ENCODE data around the gene PRRG1. TPM values are rescaled to one million over a fixed set of nuclear protein-coding genes. Genes with fewer than 3 reads are reported as not detected.
"Not testable (repeated sequence)": the region's sequence is repeated elsewhere in the genome, so short reads cannot be mapped to it uniquely, and the experiment has no call there.

The PRRG1 gene
- total RNA-seq, 1 donor from 2014 or later: 12.9 TPM

DNA sequence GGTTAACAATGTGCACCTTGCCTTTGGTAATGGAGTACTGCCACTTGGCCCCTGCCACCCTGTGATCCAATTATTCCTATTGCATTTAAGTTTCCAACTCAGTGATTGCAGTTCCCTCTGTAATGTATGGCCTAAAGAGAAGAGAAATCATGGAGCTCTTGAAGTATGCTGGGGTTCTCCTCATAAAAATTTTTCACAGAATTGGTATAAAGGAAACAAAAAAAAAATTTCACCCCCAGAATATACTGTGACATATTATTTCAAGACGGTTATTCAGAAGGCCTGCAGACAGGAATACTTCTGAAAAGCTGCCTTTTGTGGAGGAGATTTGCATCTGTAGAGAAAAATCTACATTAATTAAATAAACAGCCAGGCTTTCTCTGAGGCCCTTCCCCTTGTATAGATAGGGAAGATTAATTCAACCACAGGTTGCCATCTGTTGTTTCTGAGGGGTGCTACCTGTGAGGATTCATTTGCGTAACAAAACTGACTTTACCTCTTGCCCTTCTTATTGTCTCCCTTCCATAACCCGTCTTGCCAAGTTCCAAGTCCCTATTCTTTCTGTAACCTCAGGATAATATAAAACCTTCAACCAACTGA is 127.5 kb downstream of the PRRG1 start:
- Histone ChIP-seq H3K4me1 (no peaks in the 10 kb centered on the region), H3K36me3 (no peaks in the 10 kb centered on the region), H3K4me3 (no peak overlapping the region), H3K27ac (replicated peaks) (no peak overlapping the region), H3K27me3 (ENCODE audit: low read depth) (no peaks in the 10 kb centered on the region), H3K9me3 (replicated peaks) (no peaks in the 10 kb centered on the region)
- DNase-seq: no peak
- TF ChIP-seq, protein P1, sequence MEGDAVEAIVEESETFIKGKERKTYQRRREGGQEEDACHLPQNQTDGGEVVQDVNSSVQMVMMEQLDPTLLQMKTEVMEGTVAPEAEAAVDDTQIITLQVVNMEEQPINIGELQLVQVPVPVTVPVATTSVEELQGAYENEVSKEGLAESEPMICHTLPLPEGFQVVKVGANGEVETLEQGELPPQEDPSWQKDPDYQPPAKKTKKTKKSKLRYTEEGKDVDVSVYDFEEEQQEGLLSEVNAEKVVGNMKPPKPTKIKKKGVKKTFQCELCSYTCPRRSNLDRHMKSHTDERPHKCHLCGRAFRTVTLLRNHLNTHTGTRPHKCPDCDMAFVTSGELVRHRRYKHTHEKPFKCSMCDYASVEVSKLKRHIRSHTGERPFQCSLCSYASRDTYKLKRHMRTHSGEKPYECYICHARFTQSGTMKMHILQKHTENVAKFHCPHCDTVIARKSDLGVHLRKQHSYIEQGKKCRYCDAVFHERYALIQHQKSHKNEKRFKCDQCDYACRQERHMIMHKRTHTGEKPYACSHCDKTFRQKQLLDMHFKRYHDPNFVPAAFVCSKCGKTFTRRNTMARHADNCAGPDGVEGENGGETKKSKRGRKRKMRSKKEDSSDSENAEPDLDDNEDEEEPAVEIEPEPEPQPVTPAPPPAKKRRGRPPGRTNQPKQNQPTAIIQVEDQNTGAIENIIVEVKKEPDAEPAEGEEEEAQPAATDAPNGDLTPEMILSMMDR (IDR thresholded peaks at IDR 0.05; ENCODE audit: borderline replicate concordance): no peak
- intact Hi-C loops (cut with micrococcal nuclease): no loop called here

DNA sequence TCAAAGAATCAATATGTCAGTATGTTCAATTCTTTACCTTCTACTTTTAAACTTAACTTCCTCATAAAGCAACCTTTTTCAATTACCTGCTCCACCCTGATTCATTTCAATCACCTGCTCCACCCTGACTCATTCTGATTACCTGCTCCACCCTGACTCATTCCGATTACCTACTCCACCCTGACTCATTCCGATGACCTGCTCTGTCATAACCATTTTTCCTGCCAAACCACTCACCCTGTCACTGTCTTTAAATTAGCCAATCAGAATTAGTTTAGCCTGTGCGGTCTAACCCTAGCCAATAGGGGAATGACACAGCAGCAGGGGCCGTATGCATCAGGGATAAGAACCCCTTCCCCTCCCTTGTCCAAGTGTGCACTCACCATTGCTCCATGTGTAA is 135.2 kb downstream of the PRRG1 start:
- H3K9me3 ChIP-seq (replicated peaks); H3K36me3 ChIP-seq; H3K27ac ChIP-seq (replicated peaks); H3K4me3 ChIP-seq; DNase-seq; H3K27me3 ChIP-seq (ENCODE audit: low read depth); intact Hi-C loops (cut with micrococcal nuclease); H3K4me1 ChIP-seq: not testable (repeated sequence)

DNA sequence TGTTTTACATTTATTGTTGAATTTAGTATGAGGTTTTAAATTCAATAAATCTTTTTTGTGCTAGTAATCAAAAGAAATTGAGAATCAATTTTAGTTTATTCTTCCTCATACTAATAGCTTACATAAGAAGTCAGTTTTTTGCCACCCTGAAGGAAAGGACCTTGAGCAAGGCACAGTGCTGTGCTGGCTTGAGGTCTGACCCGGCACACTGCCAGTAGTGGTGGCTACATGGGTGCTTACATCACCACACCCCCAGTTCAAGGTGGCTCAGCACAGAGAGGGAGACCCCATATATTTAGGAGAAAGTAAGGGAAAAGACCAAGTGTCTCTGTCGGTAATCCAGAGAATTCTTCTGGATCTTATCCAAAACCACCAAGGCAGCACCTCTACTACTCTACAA is 136.3 kb downstream of the PRRG1 start:
- no peak overlapping the region for H3K27ac ChIP-seq (replicated peaks)
- no peaks in the 10 kb centered on the region for H3K27me3 ChIP-seq (ENCODE audit: low read depth)
- intact Hi-C loops (cut with micrococcal nuclease): no loop called here

DNA sequence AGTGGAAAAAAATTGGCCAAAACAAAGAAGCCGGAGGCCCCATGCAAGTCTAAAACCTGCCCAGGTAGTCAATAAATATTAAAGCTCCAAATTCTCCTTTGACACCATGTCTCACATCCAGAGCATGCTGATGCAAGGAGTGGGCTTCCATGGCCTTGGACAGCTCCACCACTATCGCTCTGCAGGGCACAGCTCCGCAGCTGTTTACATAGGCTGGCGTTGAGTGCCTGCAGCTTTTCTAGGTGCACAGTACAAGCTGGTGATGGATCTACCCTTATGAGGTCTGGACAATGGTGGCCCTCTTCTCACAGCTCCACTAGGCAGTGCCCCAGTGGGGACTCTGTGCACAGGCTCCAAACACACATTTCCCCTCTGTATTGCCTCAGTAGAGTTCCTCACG is 138.1 kb downstream of the PRRG1 start:
- H3K27me3 ChIP-seq (ENCODE audit: low read depth): no peaks in the 10 kb centered on the region
- no peaks in the 10 kb centered on the region for H3K9me3 ChIP-seq (replicated peaks)
- no peaks in the 10 kb centered on the region for H3K36me3 ChIP-seq
- no peaks in the 10 kb centered on the region for H3K4me1 ChIP-seq
- no peak for DNase-seq
- no peak overlapping the region for H3K27ac ChIP-seq (replicated peaks)
- no peak overlapping the region for H3K4me3 ChIP-seq
- TF ChIP-seq, protein P1 (IDR thresholded peaks at IDR 0.05; ENCODE audit: borderline replicate concordance): no peak
- intact Hi-C loops (cut with micrococcal nuclease): no loop called here

More for the DNA sequence above, 136.3 kb downstream of the PRRG1 start:
- TF ChIP-seq, protein P1 (IDR thresholded peaks at IDR 0.05; ENCODE audit: borderline replicate concordance): no peak
- Histone ChIP-seq H3K4me1 (no peaks in the 10 kb centered on the region), H3K36me3 (no peaks in the 10 kb centered on the region), H3K4me3 (no peak overlapping the region), H3K9me3 (replicated peaks) (no peaks in the 10 kb centered on the region)
- DNase-seq: no peak

DNA sequence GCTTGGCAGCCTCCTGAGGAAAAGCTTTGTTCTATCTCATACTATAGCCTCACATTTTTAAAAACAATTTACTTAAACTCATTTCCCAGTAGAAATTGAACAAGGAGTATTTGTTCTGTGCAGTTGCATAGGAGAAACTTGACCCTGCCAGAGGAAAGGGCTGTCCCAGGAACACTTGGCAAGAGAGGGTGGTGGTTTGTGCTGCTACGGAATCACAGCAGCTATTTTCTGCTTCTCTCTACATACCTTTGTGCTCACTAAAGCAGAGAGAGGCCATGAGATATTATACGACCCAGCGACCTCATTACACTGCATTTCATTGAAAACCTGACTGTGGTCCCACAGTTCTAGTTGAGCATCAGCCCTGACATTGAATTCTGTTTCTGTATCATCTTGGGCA is 139.2 kb downstream of the PRRG1 start:
- Histone ChIP-seq H3K27me3 (ENCODE audit: low read depth) (no peaks in the 10 kb centered on the region), H3K4me1 (no peaks in the 10 kb centered on the region), H3K27ac (replicated peaks) (no peak overlapping the region), H3K36me3 (no peaks in the 10 kb centered on the region), H3K4me3 (no peak overlapping the region), H3K9me3 (replicated peaks) (no peaks in the 10 kb centered on the region)
- no peak for DNase-seq
- TF ChIP-seq, protein P1 (IDR thresholded peaks at IDR 0.05; ENCODE audit: borderline replicate concordance): no peak
- intact Hi-C loops (cut with micrococcal nuclease): no loop called here

DNA sequence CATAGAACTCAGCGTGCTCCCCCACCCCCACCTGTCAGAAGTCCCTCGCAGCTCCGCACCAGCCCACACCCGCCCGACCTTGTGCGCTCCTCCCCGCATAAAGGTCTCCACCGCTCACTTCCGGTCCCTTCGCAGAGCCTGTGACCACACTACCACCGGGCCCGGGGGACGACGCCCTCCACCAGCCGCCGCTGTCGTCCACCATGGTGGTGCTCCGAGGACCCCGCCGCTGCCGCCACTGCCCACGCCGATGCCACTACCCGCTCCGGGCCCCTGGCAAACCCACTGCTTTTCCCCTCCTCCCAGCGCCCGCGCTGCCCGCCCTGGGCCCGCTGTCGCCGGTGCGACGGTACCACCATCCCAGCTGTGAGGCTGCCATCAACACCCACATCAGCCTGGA is 142.5 kb downstream of the PRRG1 start:
- Histone ChIP-seq H3K4me1 (no peaks in the 10 kb centered on the region), H3K27ac (replicated peaks) (no peak overlapping the region), H3K36me3 (no peaks in the 10 kb centered on the region), H3K27me3 (ENCODE audit: low read depth) (no peaks in the 10 kb centered on the region), H3K4me3 (no peak overlapping the region), H3K9me3 (replicated peaks) (no peaks in the 10 kb centered on the region)
- intact Hi-C loops (cut with micrococcal nuclease): no loop called here
- TF ChIP-seq, protein P1 (IDR thresholded peaks at IDR 0.05; ENCODE audit: borderline replicate concordance): no peak
- no peak for DNase-seq

Data from left ventricle myocardium inferior (tissue), 1 donor.